ENCODE measurements around the gene GLI3.

- TF ChIP-seq POLR2A (IDR thresholded peaks at IDR 0.05; ENCODE audit: control extremely low read depth in 1 of 2, low read depth in 2 of 2, low read length in 2 of 2) (no peak), ASH2L (IDR thresholded peaks at IDR 0.05; ENCODE audit: low read length) (no peak), CTCF (IDR thresholded peaks at IDR 0.05; ENCODE audit: control extremely low read depth in 1 of 3, insufficient read depth in 1 of 3, low read depth in 1 of 3, low read length in 3 of 3) (no peak), POLR2AphosphoS5 (IDR thresholded peaks at IDR 0.05; ENCODE audit: low read depth, low read length) (no peak), YY1 (IDR thresholded peaks at IDR 0.05; ENCODE audit: low read depth, low read length) (no peak), TAF1 (IDR thresholded peaks at IDR 0.05; ENCODE audit: low read depth, low read length) (no peak), SUZ12 (IDR thresholded peaks at IDR 0.05; ENCODE audit: low read length) (no peak), SP1 (IDR thresholded peaks at IDR 0.05; ENCODE audit: low read depth, low read length) (no peak), BCL11A (IDR thresholded peaks at IDR 0.05; ENCODE audit: low read depth in 2 of 2, low read length in 2 of 2) (no peak)
These were observed 225.2 kb downstream of the GLI3 start for GRCh38 chr7:42011846-42012245.
